GM10266 (cell line): ENCODE results near the gene GRIK4.

Experiments
- DNase-seq: peaks from one replicate; pipeline ENCODE4 v3.0.0; 2012; ENCODE audit errors: extremely low spot score
- CTCF ChIP-seq: IDR thresholded peaks from 2 replicates; pipeline ENCODE4 v1.5.1; 2012; ENCODE audit warnings: mild to moderate bottlenecking, low read depth; ENCODE audit not compliant: control insufficient read depth, insufficient read depth; ENCODE audit errors: missing control alignments

GRIK4 gene

GRCh38 chr11:120932305-120932915 lies 420.9 kb downstream of the GRIK4 start:
- no peak for DNase-seq
- TF ChIP-seq CTCF, result no peak

GRCh38 chr11:120936356-120936755 lies 424.8 kb downstream of the GRIK4 start:
- DNase-seq, result no peak
- TF ChIP-seq CTCF, result no peak

GRCh38 chr11:120937501-120937900 lies 426.0 kb downstream of the GRIK4 start:
- TF ChIP-seq CTCF, result no peak
- no peak for DNase-seq

GRCh38 chr11:120938260-120938659 lies 426.7 kb downstream of the GRIK4 start:
- no peak for TF ChIP-seq CTCF
- DNase-seq, result no peak

GRCh38 chr11:120940160-120940848 lies 428.8 kb downstream of the GRIK4 start:
- no peak for TF ChIP-seq CTCF
- no peak for DNase-seq

- DNase-seq, result no peak
- TF ChIP-seq CTCF, result no peak
Measured at GRCh38 chr11:120941000-120941399, 429.5 kb downstream of the GRIK4 start.

- no peak for DNase-seq
- no peak for TF ChIP-seq CTCF
Measured at GRCh38 chr11:120942701-120943100, 431.2 kb downstream of the GRIK4 start.
